ENCODE measurements around the gene OPN4.

The OPN4 gene

GRCh38 chr10:86685416-86685815, 31.1 kb downstream of the OPN4 start:
- no peak for DNase-seq (ENCODE audit: low spot score)
- no peak overlapping the region for H3K27ac ChIP-seq
- POLR2A ChIA-PET (ENCODE audit: low non-redundant PET), result no interaction called here
- TF ChIP-seq, protein P1, sequence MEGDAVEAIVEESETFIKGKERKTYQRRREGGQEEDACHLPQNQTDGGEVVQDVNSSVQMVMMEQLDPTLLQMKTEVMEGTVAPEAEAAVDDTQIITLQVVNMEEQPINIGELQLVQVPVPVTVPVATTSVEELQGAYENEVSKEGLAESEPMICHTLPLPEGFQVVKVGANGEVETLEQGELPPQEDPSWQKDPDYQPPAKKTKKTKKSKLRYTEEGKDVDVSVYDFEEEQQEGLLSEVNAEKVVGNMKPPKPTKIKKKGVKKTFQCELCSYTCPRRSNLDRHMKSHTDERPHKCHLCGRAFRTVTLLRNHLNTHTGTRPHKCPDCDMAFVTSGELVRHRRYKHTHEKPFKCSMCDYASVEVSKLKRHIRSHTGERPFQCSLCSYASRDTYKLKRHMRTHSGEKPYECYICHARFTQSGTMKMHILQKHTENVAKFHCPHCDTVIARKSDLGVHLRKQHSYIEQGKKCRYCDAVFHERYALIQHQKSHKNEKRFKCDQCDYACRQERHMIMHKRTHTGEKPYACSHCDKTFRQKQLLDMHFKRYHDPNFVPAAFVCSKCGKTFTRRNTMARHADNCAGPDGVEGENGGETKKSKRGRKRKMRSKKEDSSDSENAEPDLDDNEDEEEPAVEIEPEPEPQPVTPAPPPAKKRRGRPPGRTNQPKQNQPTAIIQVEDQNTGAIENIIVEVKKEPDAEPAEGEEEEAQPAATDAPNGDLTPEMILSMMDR (conservative IDR thresholded peaks at IDR 0.05; ENCODE audit: low read depth), result no peak
- CTCF ChIA-PET, result no interaction called here

DNA sequence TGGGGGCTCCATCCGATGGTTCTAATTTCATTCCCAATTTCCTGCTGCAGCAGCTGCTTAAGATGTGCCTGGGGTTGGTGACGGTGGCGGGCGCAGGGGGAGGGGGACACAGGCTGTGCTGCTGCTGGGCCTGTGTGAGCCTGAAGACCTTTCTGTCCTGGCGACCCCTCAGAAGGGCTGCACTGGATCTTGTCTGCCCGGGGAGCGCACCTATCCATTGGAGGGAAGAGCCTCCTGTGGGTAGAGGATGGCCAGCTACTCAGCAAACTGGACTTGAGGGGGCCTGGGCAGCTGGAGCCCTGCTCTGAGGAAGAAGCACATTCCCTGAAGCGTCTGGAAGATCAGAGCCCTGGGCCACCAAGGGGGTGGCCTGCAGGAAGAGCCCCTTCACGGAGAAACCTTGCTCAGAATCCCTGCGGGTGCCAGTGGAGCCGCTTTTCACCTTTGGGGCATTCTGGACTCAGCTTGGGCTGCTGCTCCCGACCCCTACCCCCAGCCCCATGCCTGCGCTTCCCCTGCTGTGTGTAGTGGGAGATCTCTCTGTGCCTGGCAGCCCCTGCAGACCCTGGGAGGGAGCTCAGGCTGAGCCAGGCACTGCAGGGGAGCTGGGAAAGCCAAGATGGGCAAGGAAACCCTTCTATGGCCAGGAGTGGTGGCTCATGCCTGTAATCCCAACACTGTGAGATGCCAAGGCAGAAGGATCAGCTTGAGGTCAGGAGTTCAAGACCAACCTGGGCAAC, 31.7 kb downstream of the OPN4 start:
- no peak for DNase-seq (ENCODE audit: low spot score)
- TF ChIP-seq, protein P1 (conservative IDR thresholded peaks at IDR 0.05; ENCODE audit: low read depth), result no peak
- no peak overlapping the region for H3K27ac ChIP-seq
- ChIA-PET POLR2A (ENCODE audit: low non-redundant PET) (no interaction called here), CTCF (no interaction called here)

DNA sequence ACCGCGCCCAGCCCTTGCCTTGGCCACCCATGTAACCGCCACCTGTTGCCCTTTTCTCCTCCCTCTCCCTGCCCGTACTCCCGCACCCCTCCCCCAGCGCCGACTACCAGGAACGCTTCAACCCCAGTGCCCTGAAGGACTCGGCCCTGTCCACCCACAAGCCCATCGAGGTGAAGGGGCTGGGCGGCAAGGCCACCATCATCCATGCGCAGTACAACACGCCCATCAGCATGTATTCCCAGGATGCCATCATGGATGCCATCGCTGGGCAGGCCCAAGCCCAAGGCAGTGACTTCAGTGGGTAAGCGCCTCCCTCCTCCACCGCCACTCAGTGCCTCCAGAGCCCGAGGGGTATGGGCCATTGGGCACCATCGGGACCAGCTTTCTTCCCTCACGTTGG, 32.6 kb downstream of the OPN4 start:
- no peak for DNase-seq (ENCODE audit: low spot score)
- TF ChIP-seq, protein P1 (conservative IDR thresholded peaks at IDR 0.05; ENCODE audit: low read depth), result no peak
- POLR2A ChIA-PET (ENCODE audit: low non-redundant PET), result no interaction called here
- H3K27ac ChIP-seq, result no peak overlapping the region
- CTCF ChIA-PET, result interaction anchor here (0.6 kb wide), 1 partner anchor 226 kb away, joined by 3 read pairs; no protein-coding TSS in a partner anchor

DNA sequence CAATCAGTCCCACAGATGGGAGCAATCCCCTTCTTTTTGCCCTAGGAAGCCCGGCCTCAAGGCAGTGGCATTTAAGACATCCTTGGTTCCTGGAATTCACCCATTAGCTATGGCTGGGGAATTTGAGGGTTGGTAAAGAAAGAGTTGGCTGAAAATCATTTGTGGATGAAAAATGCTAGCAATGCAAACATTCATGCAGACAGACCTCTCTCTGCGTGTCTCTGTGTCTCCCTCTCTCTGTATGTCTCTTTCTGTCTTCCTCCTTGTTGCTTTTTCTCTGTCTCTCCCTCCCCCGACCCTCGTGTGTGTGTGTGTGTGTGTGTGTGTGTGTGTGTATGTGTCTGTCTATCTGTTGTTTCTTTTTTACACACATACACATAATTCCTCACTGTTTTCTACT, 33.4 kb downstream of the OPN4 start:
- TF ChIP-seq, protein P1 (conservative IDR thresholded peaks at IDR 0.05; ENCODE audit: low read depth), result no peak
- H3K27ac ChIP-seq, result no peak overlapping the region
- CTCF ChIA-PET, result interaction anchor here (0.6 to 1.0 kb wide), 4 partner anchors 70 to 280 kb away, joined by 3 to 5 read pairs (median 3); no protein-coding TSS in a partner anchor
- no peak for DNase-seq (ENCODE audit: low spot score)
- POLR2A ChIA-PET (ENCODE audit: low non-redundant PET), result no interaction called here

GRCh38 chr10:86688398-86688921, 34.1 kb downstream of the OPN4 start:
- ChIA-PET POLR2A (ENCODE audit: low non-redundant PET) (no interaction called here), CTCF (interaction anchor here (0.6 to 1.3 kb wide), 6 partner anchors 9 to 281 kb away, joined by 3 to 5 read pairs (median 4); no protein-coding TSS in a partner anchor)
- TF ChIP-seq, protein P1 (conservative IDR thresholded peaks at IDR 0.05; ENCODE audit: low read depth), result peak; percentile 73
- H3K27ac ChIP-seq, result no peak overlapping the region
- peak; percentile 60 for DNase-seq (ENCODE audit: low spot score)

GRCh38 chr10:86689146-86689545, 34.8 kb downstream of the OPN4 start:
- ChIA-PET POLR2A (ENCODE audit: low non-redundant PET) (no interaction called here), CTCF (interaction anchor here (0.6 to 1.3 kb wide), 4 partner anchors 9 to 280 kb away, joined by 3 to 4 read pairs (median 4); no protein-coding TSS in a partner anchor)

More at GRCh38 chr10:86689146-86689545, 34.8 kb downstream of the OPN4 start:
- no peak for DNase-seq (ENCODE audit: low spot score)
- H3K27ac ChIP-seq, result no peak overlapping the region
- TF ChIP-seq, protein P1 (conservative IDR thresholded peaks at IDR 0.05; ENCODE audit: low read depth), result no peak

Data from RWPE1 (cell line).